PFSK-1 (cell line): ENCODE measurements around the gene TMC3.

Experiments used
- FOXP2 ChIP-seq: optimal IDR thresholded peaks from 2 replicates; pipeline ENCODE3; 2011; ENCODE audit warnings: borderline replicate concordance, control low read depth, inconsistent platforms; ENCODE audit not compliant: insufficient read depth; ENCODE audit errors: extremely low read length, extremely low read depth
- POLR2AphosphoS5 ChIP-seq: IDR thresholded peaks from 2 replicates; pipeline ENCODE4 v1.6.1; 2012; ENCODE audit warnings: low read depth, mild to moderate bottlenecking, control low read depth, low read length, moderate library complexity
- REST ChIP-seq, 2 experiments: IDR thresholded peaks; 2 replicates each; pipeline versions ENCODE4 v1.6.1 to v1.8.0; 2011 to 2012; ENCODE audit warnings: low read depth in 2 of 2, low read length in 2 of 2, control low read depth in 1 of 2, inconsistent platforms in 1 of 2, mild to moderate bottlenecking in 1 of 2, moderate library complexity in 1 of 2; ENCODE audit not compliant: insufficient read depth in 1 of 2
- SIN3A ChIP-seq: IDR thresholded peaks from 2 replicates; pipeline ENCODE4 v1.6.1; 2012; ENCODE audit warnings: mild to moderate bottlenecking, low read length, moderate library complexity, borderline replicate concordance; ENCODE audit not compliant: insufficient read depth
- TAF1 ChIP-seq: IDR thresholded peaks from 2 replicates; pipeline ENCODE4 v1.6.1; 2012; ENCODE audit warnings: low read length, control low read depth, borderline replicate concordance; ENCODE audit not compliant: insufficient read depth

TMC3 gene

GRCh38 chr15:81323559-81323943 lies 50.5 kb downstream of the TMC3 start:
- TF ChIP-seq TAF1 (no peak), FOXP2 (no peak), REST (IDR thresholded peaks at IDR 0.05; ENCODE audit: insufficient read depth in 1 of 2, low read depth in 2 of 2, low read length in 2 of 2) (no peak), POLR2AphosphoS5 (no peak), SIN3A (no peak)

GRCh38 chr15:81322676-81323253 lies 51.2 kb downstream of the TMC3 start:
- no peak for TF ChIP-seq SIN3A

GRCh38 chr15:81321667-81322066 lies 52.3 kb downstream of the TMC3 start:
- TF ChIP-seq POLR2AphosphoS5 (no peak), FOXP2 (no peak), REST (IDR thresholded peaks at IDR 0.05; ENCODE audit: insufficient read depth in 1 of 2, low read depth in 2 of 2, low read length in 2 of 2) (no peak), SIN3A (no peak), TAF1 (no peak)

- TF ChIP-seq POLR2AphosphoS5 (no peak), REST (IDR thresholded peaks at IDR 0.05; ENCODE audit: insufficient read depth in 1 of 2, low read depth in 2 of 2, low read length in 2 of 2) (no peak), SIN3A (no peak), TAF1 (no peak), FOXP2 (no peak)
Measured at GRCh38 chr15:81317642-81318017, 56.4 kb downstream of the TMC3 start.

- TF ChIP-seq POLR2AphosphoS5 (no peak), FOXP2 (no peak), REST (IDR thresholded peaks at IDR 0.05; ENCODE audit: insufficient read depth in 1 of 2, low read depth in 2 of 2, low read length in 2 of 2) (no peak)
Measured at GRCh38 chr15:81316267-81316666, 57.7 kb downstream of the TMC3 start.
